ENCODE data around the gene QTRT2.

Gene QTRT2

GRCh38 chr3:114056130-114057010 is at the start of gene QTRT2, which contains the start of gene CCDC191:
QTRT2 (plus strand) TSS chr3:114056737; CDS start chr3:114065258, 8,521 bp downstream.
CCDC191 (minus strand) TSS chr3:114056526; CDS start chr3:114056466, 60 bp downstream.
- peak within 1 kb of the TSS; percentile 94 for H3K4me3 ChIP-seq (ENCODE audit: low read depth, low read length)
- TF ChIP-seq, protein P1, sequence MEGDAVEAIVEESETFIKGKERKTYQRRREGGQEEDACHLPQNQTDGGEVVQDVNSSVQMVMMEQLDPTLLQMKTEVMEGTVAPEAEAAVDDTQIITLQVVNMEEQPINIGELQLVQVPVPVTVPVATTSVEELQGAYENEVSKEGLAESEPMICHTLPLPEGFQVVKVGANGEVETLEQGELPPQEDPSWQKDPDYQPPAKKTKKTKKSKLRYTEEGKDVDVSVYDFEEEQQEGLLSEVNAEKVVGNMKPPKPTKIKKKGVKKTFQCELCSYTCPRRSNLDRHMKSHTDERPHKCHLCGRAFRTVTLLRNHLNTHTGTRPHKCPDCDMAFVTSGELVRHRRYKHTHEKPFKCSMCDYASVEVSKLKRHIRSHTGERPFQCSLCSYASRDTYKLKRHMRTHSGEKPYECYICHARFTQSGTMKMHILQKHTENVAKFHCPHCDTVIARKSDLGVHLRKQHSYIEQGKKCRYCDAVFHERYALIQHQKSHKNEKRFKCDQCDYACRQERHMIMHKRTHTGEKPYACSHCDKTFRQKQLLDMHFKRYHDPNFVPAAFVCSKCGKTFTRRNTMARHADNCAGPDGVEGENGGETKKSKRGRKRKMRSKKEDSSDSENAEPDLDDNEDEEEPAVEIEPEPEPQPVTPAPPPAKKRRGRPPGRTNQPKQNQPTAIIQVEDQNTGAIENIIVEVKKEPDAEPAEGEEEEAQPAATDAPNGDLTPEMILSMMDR (IDR thresholded peaks at IDR 0.05; ENCODE audit: control insufficient read depth, extremely low read depth, insufficient read depth): no peak
- peak; percentile 98 for DNase-seq (ENCODE audit: low read depth)

DNA sequence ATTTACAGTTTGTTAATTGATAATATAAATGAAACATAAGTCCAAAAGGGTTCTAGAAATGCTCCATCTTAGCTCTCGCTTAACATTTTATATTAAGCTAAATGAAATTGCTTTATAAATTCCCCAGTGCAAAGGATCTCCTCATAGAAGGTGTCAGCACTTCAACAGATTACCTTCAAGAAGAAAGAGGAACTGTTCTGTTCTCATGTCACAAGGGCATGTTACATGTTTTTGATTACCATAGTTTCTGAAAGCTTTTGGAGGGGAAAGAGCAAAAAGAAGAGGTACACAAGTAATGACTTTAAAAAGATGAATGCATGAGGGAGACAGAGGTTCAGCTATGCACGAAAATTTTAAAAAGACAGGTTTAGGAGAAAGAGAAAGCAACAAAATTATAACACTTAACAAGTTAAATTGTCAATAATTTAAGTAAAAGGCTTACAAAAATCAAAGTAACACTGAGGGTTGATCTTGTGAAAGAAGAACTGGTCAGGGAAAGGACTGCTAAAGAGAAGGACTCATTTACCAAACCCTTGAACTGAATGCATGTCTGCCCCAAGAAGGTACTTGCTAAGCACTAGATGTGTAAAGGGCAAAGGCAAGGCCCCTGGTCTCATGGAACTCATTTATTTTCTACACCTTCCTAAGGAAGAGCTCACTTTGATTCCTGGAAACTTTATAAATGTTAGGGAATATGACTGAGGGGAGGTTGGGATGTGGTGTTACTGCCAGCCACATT is 45.3 kb upstream of the QTRT2 start:
- no peak overlapping the region for H3K4me3 ChIP-seq (ENCODE audit: low read depth, low read length)
- TF ChIP-seq, protein P1 (IDR thresholded peaks at IDR 0.05; ENCODE audit: control insufficient read depth, extremely low read depth, insufficient read depth): no peak
- DNase-seq (ENCODE audit: low read depth): no peak

- TF ChIP-seq, protein P1 (IDR thresholded peaks at IDR 0.05; ENCODE audit: control insufficient read depth, extremely low read depth, insufficient read depth): no peak
- no peak overlapping the region for H3K4me3 ChIP-seq (ENCODE audit: low read depth, low read length)
- no peak for DNase-seq (ENCODE audit: low read depth)
Measured at GRCh38 chr3:114014211-114014610, 42.3 kb upstream of the QTRT2 start.

GRCh38 chr3:114019486-114019885 is 37.1 kb upstream of the QTRT2 start:
- TF ChIP-seq, protein P1 (IDR thresholded peaks at IDR 0.05; ENCODE audit: control insufficient read depth, extremely low read depth, insufficient read depth): no peak
- no peak overlapping the region for H3K4me3 ChIP-seq (ENCODE audit: low read depth, low read length)
- no peak for DNase-seq (ENCODE audit: low read depth)

GRCh38 chr3:114020907-114021306 is 35.6 kb upstream of the QTRT2 start:
- TF ChIP-seq, protein P1 (IDR thresholded peaks at IDR 0.05; ENCODE audit: control insufficient read depth, extremely low read depth, insufficient read depth): no peak
- no peak overlapping the region for H3K4me3 ChIP-seq (ENCODE audit: low read depth, low read length)
- no peak for DNase-seq (ENCODE audit: low read depth)

- no peak overlapping the region for H3K4me3 ChIP-seq (ENCODE audit: low read depth, low read length)
- TF ChIP-seq, protein P1 (IDR thresholded peaks at IDR 0.05; ENCODE audit: control insufficient read depth, extremely low read depth, insufficient read depth): no peak
- DNase-seq (ENCODE audit: low read depth): no peak
Measured at GRCh38 chr3:114022145-114022802, 34.3 kb upstream of the QTRT2 start.

All from LNCaP clone FGC (cell line).